ENCODE data around the gene OR2T2. TPM values are rescaled to one million over a fixed set of nuclear protein-coding genes. Genes with fewer than 3 reads are reported as not detected.
"Not testable (repeated sequence)": the region's sequence is repeated elsewhere in the genome, so short reads cannot be mapped to it uniquely, and the experiment has no call there.

OR2T2 gene
- total RNA-seq, 1 experiment from 2014 or later: not detected

DNA sequence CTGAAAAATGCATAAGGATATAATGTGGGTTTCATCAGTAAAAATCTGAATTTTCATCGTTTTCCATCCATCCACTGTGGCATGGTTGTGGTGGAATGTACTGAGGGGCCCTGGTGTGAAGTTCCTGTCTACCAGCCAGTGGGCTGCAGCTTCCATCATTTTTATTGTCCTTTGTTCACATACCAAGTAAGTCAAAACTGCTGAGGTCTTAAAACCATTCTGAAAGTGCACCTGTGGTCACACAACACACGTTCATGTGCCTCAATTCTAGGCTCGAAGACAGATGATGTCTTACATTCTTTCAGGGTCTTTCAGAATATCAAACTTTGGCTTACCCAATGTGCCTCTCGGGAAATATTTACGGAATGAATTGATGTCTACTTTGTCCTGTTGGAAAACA, 6.2 kb upstream of the OR2T2 start:
- H3K4me3 ChIP-seq, DNase-seq: not testable (repeated sequence)

DNA sequence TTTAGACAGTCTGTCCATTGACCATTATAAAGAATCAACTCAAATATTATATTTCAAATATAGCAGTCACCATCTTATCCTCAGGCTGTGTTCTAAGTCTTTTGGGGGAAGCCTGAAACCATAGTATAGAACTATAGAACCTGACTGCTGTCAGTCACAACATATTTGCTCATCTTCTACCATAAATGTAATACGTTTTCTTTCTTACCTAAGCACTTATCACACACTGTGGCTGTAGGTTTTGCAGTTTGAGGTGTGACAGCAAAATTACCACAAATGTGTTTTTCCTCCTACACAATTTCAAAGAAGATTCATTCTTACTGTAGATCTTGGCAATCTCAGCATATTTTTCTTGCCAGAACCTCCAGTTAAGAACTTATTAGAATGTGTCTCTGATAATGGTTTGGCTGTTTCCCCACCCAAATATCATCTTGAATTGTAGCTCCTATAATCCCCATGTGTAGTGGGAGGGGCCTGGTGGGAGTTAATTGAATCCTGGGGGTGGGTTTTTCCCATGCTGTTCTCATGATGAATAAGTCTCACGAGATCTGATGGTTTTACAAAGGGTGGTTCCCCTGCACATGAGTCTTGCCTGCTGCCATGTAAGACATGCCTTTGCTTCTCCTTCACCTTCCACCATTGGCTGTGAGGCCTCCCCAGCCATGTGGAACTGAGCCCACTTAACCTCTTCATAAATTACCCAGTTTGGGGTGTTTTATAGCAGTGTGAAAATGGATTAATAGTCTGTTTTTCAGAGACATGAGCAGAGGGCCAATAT, 2.7 kb upstream of the OR2T2 start:
- H3K27ac ChIP-seq; H3K9me3 ChIP-seq (replicated peaks); H3K4me3 ChIP-seq; DNase-seq; H3K36me3 ChIP-seq; H3K4me1 ChIP-seq; H3K27me3 ChIP-seq: not testable (repeated sequence)

More for the DNA sequence above, 6.2 kb upstream of the OR2T2 start:
- not testable (repeated sequence) for H3K27me3 ChIP-seq; H3K27ac ChIP-seq; H3K36me3 ChIP-seq; H3K9me3 ChIP-seq (replicated peaks); H3K4me1 ChIP-seq

DNA sequence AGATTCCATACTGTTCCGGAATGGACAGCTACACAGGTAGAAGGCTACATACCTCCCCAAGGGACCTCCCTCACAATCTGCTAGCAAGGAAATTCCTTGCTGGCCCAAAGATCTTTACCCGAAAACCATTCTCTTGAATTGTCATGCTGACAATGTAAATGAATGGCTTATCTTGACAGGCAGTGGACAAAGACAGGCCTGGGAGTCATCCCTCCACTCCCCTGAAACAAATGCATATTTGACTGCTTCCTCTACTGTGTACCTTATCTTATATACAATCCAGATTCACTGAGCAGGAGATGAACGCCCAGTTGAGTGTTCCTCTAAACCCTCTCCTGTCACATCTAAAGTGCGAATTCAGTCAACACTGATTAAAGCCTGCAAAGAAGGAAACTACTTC, 834 bp upstream of the OR2T2 start:
- H3K9me3 ChIP-seq (replicated peaks); H3K36me3 ChIP-seq; H3K4me3 ChIP-seq; H3K27me3 ChIP-seq; DNase-seq; H3K27ac ChIP-seq; H3K4me1 ChIP-seq: not testable (repeated sequence)

DNA sequence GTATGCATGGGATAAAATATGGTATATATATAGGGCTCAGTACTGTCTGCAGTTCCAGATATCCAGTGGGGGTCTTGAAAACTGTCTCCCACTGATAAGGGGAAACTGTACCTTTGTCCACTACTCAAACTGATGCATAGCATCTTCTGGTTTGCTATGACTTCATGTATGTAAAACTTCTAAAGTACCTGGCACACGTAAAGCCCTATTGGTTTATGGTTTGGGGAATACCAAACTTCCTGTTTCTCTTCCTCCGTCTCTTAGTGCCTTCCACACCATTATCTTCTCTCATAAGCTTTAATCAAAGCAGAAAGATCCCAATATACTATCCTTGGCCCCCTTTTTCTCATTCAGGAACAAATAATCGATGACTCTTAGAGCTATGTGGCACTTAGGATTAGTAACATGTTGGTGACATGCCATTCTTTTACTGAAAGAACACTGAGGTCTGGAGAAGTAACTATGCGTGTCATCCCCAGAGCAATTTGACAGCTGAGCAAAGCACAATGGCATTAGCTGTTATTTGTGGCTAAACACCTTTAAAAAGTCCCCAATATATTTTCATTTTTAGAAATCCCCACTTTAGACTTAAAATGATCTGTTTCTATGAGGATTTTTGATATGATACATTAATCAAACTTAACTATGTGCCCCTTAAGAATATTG, 3.1 kb downstream of the OR2T2 start:
- not testable (repeated sequence) for H3K9me3 ChIP-seq (replicated peaks); H3K36me3 ChIP-seq; DNase-seq; H3K4me1 ChIP-seq; H3K27me3 ChIP-seq; H3K27ac ChIP-seq; H3K4me3 ChIP-seq

DNA sequence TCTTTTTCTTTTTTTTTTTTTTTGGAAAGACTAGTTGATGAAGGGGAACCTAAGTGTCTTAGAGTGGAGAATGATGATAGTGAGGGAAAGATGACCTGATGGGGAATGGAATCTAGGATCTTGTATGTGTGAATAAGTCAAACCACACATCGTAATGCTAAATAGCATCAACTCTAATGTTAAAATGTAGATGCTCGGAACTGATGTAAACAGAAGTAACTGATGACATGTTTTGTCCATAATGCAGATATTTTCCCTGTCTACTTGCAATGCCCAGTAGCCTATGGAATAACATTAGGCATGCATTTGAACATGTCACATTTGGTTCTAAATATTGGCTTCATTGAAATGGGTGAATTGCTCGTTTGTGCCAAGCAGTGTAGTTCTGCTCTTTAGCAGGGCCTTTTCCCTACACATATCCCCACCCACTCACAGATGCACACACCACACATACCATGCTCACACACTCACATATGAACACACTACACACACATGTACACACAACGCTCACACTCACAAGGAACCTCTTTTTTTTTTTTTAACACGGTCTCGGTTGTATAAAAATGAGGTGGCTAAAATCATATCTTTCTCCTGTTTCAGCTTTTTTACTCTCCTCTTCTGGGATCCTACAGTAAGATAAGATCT, 4.5 kb downstream of the OR2T2 start:
- H3K27me3 ChIP-seq; H3K4me1 ChIP-seq; H3K9me3 ChIP-seq (replicated peaks); H3K4me3 ChIP-seq; DNase-seq; H3K27ac ChIP-seq; H3K36me3 ChIP-seq: not testable (repeated sequence)

DNA sequence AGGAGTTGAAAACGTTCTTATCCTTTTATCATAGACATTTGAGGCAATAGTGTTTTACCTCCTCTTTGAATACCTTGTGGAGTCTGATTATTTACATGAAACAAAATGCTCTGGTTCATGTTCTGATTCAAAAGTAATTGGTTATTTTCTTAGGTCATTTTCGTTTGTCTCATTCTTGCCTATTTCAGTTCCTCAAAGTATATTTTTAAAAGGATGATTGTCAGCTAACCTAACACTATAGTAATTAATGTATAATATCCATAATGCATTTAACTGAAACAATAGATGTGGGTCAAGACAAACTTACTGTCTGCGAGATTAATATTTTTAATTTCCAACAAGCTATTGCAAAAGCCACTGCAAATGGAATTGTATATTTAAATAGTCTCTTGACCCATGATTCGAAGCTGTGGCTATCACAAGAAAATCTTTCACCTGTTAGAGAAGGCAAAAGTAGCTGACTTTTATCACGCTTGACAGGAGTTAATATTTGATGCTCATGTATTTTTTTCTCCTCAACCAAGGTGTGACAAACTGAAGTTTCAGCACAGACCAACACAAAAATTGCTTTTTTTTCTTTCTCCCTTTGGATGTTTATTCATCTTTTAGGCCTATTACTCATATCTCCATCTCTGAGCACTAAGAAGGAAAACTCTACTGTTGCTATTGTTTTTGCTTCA, 5.2 kb downstream of the OR2T2 start:
- H3K4me1 ChIP-seq; H3K27me3 ChIP-seq; H3K27ac ChIP-seq; H3K36me3 ChIP-seq; H3K9me3 ChIP-seq (replicated peaks); H3K4me3 ChIP-seq; DNase-seq: not testable (repeated sequence)

DNA sequence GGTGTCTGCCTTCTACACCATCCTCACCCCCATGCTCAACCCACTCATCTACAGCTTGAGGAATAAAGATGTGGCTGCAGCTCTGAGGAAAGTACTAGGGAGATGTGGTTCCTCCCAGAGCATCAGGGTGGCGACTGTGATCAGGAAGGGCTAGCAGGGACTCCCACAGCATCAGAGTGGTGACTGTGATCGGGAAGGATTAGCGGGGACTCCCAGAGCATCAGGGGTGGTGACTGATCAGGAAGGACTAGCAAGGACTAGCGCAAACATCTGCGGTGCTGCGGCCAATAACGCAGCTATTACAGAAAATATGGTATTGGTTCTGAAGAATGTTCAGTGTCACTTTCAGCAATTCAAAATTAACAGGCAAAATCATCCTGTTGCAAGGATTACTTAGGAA, 8.2 kb downstream of the OR2T2 start:
- DNase-seq; H3K4me3 ChIP-seq; H3K9me3 ChIP-seq (replicated peaks); H3K27me3 ChIP-seq; H3K27ac ChIP-seq; H3K4me1 ChIP-seq; H3K36me3 ChIP-seq: not testable (repeated sequence)

DNA sequence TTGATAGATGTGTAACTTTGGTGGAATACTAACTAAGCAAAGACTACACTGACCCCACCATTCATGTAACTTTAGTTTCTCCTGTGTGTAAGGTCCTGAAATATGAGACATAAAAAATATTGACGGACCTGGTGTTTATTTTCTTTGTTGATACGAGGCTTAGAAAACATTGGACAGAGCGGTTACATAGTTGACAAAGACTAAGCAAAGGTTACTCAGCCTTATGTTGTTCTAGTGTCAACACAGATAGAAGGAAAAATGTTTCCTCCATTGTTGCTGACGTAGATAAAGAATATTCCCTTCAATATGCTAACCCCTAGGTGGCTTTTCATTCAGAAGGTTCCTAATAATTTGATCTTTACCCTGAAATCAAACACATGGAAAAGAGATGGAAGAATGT, 9.6 kb downstream of the OR2T2 start:
- H3K9me3 ChIP-seq (replicated peaks); H3K4me3 ChIP-seq; H3K27ac ChIP-seq; DNase-seq; H3K36me3 ChIP-seq; H3K4me1 ChIP-seq; H3K27me3 ChIP-seq: not testable (repeated sequence)

DNA sequence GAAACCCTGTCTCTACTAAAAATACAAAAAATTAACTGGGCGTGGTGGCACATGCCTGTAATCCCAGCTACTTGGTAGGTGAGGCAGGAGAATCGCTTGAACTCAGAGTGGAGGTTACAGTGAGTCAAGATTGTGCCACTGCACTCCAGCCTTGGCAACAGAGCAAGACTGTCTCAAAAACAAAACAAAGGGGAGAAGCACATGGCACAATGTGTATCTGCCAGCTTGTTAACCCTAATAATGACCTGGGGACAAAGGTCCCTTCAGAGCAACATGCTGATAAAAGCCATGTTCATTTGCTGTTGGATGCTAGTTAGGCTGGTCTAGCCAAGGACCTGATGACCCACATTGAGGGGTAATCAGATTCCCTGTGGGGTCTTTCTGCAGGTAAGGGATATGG, 11.2 kb downstream of the OR2T2 start:
- not testable (repeated sequence) for H3K4me3 ChIP-seq; H3K9me3 ChIP-seq (replicated peaks); H3K36me3 ChIP-seq; H3K27ac ChIP-seq; DNase-seq; H3K4me1 ChIP-seq; H3K27me3 ChIP-seq

DNA sequence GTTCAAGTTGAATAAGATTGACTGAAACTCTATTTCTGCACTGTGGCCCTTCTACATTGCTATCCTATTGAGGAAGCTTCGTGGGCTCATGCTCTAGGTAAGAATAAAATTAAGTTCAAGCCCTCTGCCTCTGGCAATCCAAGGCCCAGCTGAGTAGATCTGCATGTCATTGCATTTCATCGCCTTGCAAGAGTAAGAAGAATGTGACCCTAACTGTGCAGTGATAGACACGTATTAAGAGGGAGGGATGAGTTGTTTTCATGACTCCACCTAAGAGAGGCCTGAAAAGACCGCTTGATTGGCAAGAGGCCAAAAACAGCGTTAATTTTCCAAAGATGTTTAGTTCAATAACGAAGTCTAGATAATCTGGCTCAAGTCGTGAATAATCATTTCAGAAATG, 13.7 kb downstream of the OR2T2 start:
- DNase-seq: peak in 1 of 2 experiments; percentile 1

DNA sequence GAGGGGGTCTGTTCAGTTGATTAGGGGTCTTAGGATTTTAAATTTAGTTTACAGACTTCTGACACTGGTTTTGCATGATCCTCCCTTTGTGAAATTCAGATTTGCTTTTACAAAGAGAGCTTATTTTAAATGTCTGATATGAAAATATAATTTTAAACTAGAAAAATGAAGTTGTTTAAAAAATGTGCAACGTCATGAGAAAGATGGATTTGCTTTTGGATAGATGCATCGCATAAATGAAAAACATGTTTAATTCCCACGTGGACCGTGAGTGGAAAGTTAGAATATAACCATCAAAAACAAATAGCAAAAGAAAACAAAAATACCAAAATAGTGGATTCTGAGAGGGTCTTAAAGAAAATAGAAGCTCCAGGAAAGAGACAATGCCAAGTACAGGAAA, 25.7 kb downstream of the OR2T2 start:
- no peaks in the 10 kb centered on the region for H3K4me1 ChIP-seq

More for the DNA sequence above, 13.7 kb downstream of the OR2T2 start:
- H3K4me3 ChIP-seq; H3K9me3 ChIP-seq (replicated peaks); H3K27me3 ChIP-seq; H3K36me3 ChIP-seq; H3K4me1 ChIP-seq; H3K27ac ChIP-seq: not testable (repeated sequence)

DNA sequence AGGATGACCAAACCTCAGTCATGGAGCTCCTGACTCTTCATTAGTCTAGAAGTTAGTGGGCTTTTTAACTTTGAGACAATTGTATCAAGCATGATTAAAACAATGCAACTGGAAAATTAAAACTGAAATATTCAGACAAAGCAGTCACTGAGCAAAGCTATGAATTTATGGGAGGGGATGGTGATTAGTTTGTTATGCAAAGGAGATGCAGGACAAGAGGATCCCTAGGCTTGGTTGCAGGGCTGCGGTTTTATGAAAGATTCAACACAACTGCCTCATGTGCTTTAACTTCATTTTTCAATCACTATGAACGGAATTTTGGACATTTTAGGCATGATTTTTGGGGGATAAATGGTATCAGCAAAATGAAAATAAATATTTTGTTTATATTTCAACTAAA, 26.7 kb downstream of the OR2T2 start:
- not testable (repeated sequence) for DNase-seq; H3K27me3 ChIP-seq; H3K27ac ChIP-seq; H3K9me3 ChIP-seq (replicated peaks); H3K4me1 ChIP-seq; H3K36me3 ChIP-seq; H3K4me3 ChIP-seq

More for the DNA sequence above, 25.7 kb downstream of the OR2T2 start:
- Histone ChIP-seq H3K27ac (no peak overlapping the region), H3K9me3 (replicated peaks) (no peaks in the 10 kb centered on the region), H3K27me3 (no peaks in the 10 kb centered on the region), H3K4me3 (no peak overlapping the region), H3K36me3 (no peaks in the 10 kb centered on the region)
- no peak for DNase-seq

DNA sequence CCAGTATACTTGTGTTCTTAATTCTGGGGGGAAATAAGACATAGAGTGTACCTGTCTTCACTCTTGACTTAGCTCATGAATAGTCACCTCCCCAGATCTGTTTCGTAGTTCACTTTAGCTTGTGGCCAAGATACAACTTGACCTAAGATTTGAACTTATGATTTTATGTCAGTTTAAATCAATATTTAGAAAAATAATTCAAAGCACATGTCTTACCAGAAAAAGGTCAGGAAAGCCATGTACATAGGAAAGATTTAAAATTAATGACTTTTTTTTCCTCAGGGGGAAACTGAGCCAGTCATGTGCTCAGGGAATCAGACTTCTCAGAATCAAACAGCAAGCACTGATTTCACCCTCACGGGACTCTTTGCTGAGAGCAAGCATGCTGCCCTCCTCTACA, 27.6 kb downstream of the OR2T2 start, which contains the start of gene OR2T3:
TSS of gene OR2T3 (plus strand) at position 301 of the 400 bp plus-strand sequence. CDS start at position 301, 0 bp downstream.
- not testable (repeated sequence) for H3K4me3 ChIP-seq; H3K27ac ChIP-seq; H3K9me3 ChIP-seq (replicated peaks); H3K27me3 ChIP-seq; DNase-seq; H3K36me3 ChIP-seq; H3K4me1 ChIP-seq

DNA sequence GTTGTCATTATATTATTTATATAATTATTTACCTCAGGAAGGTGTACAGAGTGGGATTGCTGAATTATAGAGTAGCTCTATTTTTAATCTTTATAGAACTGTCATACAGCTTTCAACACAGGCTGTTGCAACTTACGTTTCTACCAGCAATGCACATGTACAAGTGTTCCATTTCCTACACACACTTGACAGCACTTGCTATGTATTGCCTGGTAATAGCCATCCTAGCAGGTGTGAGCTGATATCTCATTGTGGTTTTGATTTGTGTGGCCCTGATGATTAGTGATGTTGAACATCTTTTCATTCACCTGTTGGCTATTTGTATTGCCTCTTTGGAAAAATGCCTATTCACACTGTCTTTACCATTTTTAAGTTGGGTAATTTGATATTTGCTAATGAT, 30.2 kb downstream of the OR2T2 start:
- not testable (repeated sequence) for H3K9me3 ChIP-seq (replicated peaks); H3K27ac ChIP-seq; H3K36me3 ChIP-seq; H3K27me3 ChIP-seq; H3K4me1 ChIP-seq; DNase-seq; H3K4me3 ChIP-seq
